HL-60 (cell line): Measurements from ENCODE around the gene OSBPL6.

Experiments used
- TF ChIP-seq, protein P1 (sequence below): IDR thresholded peaks from 2 replicates; pipeline ENCODE4 v1.6.1; 2012; ENCODE audit warnings: low read depth; ENCODE audit not compliant: insufficient replicate concordance
- TF ChIP-seq, protein P2 (sequence below): IDR thresholded peaks from one replicate; pipeline ENCODE4 v1.5.1; 2011; ENCODE audit warnings: low read length, control low read depth, inconsistent platforms; ENCODE audit not compliant: insufficient read depth

DNA sequence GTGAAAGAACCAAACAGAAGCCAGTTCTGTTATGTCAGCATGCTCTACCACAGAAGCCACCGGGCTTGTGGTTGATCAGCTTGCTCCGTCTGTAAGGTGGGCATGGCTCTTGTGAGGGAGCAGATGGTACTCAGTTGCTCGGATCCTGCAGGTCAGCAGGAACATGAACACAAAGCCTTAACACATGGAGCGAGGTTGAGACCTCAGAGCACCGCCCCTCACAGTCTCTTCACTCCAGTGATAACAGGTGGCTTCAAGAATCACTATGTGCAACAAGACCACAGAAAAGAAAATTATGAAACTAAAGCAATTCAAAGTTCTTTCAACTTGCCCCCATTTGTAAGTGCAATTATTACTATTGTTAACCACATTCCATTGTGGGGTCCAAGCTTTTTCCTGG is 72.1 kb downstream of the OSBPL6 start:
- TF ChIP-seq, protein P1, sequence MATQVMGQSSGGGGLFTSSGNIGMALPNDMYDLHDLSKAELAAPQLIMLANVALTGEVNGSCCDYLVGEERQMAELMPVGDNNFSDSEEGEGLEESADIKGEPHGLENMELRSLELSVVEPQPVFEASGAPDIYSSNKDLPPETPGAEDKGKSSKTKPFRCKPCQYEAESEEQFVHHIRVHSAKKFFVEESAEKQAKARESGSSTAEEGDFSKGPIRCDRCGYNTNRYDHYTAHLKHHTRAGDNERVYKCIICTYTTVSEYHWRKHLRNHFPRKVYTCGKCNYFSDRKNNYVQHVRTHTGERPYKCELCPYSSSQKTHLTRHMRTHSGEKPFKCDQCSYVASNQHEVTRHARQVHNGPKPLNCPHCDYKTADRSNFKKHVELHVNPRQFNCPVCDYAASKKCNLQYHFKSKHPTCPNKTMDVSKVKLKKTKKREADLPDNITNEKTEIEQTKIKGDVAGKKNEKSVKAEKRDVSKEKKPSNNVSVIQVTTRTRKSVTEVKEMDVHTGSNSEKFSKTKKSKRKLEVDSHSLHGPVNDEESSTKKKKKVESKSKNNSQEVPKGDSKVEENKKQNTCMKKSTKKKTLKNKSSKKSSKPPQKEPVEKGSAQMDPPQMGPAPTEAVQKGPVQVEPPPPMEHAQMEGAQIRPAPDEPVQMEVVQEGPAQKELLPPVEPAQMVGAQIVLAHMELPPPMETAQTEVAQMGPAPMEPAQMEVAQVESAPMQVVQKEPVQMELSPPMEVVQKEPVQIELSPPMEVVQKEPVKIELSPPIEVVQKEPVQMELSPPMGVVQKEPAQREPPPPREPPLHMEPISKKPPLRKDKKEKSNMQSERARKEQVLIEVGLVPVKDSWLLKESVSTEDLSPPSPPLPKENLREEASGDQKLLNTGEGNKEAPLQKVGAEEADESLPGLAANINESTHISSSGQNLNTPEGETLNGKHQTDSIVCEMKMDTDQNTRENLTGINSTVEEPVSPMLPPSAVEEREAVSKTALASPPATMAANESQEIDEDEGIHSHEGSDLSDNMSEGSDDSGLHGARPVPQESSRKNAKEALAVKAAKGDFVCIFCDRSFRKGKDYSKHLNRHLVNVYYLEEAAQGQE: no peak
- TF ChIP-seq, protein P2, sequence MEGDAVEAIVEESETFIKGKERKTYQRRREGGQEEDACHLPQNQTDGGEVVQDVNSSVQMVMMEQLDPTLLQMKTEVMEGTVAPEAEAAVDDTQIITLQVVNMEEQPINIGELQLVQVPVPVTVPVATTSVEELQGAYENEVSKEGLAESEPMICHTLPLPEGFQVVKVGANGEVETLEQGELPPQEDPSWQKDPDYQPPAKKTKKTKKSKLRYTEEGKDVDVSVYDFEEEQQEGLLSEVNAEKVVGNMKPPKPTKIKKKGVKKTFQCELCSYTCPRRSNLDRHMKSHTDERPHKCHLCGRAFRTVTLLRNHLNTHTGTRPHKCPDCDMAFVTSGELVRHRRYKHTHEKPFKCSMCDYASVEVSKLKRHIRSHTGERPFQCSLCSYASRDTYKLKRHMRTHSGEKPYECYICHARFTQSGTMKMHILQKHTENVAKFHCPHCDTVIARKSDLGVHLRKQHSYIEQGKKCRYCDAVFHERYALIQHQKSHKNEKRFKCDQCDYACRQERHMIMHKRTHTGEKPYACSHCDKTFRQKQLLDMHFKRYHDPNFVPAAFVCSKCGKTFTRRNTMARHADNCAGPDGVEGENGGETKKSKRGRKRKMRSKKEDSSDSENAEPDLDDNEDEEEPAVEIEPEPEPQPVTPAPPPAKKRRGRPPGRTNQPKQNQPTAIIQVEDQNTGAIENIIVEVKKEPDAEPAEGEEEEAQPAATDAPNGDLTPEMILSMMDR: no peak
